GM12801 (cell line): ENCODE measurements around the gene ROBO4.

ENCODE experiments used
- CTCF ChIP-seq: IDR thresholded peaks from one replicate; pipeline ENCODE4 v1.5.1; 2011; ENCODE audit warnings: control low read depth; ENCODE audit not compliant: insufficient read length; ENCODE audit errors: extremely low read depth

ROBO4 gene

GRCh38 chr11:124941703-124942102 lies 44.0 kb upstream of the ROBO4 start:
- no peak for TF ChIP-seq CTCF

GRCh38 chr11:124938970-124939369 lies 41.3 kb upstream of the ROBO4 start:
- no peak for TF ChIP-seq CTCF

GRCh38 chr11:124938206-124938765 lies 40.6 kb upstream of the ROBO4 start:
- no peak for TF ChIP-seq CTCF

GRCh38 chr11:124937336-124937935 lies 39.8 kb upstream of the ROBO4 start:
- no peak for TF ChIP-seq CTCF

GRCh38 chr11:124935548-124936514 lies 38.2 kb upstream of the ROBO4 start, which contains the start of gene HEPACAM:
TSS of gene HEPACAM (minus strand) at chr11:124936047. CDS start at chr11:124936006, 41 bp downstream.
- TF ChIP-seq CTCF, result no peak

GRCh38 chr11:124934862-124935547 lies 37.3 kb upstream of the ROBO4 start:
- TF ChIP-seq CTCF, result no peak

- no peak for TF ChIP-seq CTCF
Measured at GRCh38 chr11:124930799-124931198, 33.1 kb upstream of the ROBO4 start.
